ENCODE measurements around the gene ANKLE1.

Gene ANKLE1, protein sequence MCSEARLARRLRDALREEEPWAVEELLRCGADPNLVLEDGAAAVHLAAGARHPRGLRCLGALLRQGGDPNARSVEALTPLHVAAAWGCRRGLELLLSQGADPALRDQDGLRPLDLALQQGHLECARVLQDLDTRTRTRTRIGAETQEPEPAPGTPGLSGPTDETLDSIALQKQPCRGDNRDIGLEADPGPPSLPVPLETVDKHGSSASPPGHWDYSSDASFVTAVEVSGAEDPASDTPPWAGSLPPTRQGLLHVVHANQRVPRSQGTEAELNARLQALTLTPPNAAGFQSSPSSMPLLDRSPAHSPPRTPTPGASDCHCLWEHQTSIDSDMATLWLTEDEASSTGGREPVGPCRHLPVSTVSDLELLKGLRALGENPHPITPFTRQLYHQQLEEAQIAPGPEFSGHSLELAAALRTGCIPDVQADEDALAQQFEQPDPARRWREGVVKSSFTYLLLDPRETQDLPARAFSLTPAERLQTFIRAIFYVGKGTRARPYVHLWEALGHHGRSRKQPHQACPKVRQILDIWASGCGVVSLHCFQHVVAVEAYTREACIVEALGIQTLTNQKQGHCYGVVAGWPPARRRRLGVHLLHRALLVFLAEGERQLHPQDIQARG
- total RNA-seq: 0.16 to 2.5 (median 0.80) reads per million in 18 experiments

DNA sequence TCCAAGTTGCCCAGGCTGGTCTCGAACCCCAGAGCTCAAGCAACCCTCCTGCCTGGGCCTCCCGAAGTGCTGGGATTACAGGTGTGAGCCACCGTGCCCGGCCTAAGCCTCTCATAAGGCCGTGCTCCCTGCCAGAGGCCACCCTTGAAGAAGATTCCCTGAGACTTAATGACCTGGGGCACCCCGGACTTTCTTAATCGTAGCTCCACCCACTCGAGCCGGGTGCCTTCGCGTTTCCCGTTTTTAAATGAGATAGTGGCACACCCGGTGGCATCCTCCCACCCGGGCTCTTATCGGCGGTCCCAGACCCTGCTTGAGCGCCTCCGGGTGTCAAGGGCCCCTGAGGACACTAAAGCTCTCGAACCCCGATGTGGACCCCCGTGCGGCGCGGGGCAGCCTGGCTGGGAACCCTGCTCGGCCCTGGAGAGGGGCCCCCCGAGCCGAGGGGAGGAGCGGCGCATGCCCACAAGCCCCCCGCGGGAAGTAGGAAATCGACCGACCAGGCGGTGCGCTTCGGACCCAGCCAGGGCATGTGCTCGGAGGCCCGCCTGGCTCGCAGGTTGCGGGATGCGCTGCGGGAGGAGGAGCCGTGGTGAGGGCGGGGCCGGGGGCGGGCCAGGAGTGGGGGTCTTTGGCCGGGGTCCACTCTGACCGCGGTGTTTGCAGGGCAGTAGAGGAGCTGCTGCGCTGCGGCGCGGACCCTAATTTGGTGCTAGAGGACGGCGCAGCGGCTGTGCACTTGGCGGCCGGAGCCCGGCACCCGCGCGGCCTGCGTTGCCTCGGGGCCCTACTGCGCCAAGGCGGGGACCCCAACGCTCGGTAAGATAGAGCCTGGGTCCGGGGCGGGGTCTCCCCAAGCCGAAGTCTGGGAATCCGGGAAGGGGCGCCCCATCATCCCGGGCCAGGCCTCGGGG, at the start of gene ANKLE1:
TSS of gene ANKLE1 (plus strand) at position 511 of the 914 bp plus-strand sequence. CDS start at position 531, 20 bp downstream.
- peak; percentile 70 to 80 for DNase-seq

DNA sequence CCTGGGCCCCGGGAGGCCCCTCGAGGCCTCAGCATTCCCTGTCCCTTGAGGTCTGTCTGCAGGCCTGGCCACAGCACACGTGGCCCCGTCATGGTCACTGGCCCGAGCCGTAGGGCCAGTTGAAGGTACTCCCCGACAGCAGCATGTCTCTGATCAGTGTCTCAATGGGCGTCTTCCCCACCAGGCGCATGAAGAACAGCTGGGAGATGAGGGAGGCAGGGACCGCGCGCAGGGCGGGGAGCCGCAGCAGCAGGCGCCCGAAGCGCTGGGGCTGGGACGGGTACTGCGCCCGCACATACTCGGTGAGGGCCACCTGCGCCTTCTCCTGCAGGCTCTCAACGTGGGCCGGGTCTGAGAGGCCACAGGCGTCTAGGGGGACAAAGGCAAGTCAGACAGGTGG, 49.4 kb upstream of the ANKLE1 start:
- no peak for DNase-seq

DNA sequence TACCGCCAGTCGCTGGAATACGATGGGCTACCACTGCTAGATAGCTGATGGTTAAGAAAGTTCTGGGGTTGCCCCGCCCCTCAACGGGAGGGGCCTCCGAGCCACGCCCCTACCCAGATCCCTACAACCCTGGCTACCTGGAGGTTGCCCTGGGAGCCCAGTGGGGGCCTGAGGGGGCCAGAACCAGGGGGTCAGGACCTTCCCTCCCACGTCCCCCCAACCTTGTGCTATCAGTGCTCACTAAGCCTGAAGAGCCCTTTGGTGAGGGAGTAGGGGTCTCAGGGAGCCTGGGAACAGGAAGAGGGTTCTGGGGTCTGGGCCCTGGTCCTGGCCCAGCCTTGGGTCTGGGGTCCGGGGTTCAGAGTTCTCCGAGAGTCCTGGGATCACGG, 46.8 kb upstream of the ANKLE1 start:
- DNase-seq: peak in 1 of 2 donors; percentile 29

DNA sequence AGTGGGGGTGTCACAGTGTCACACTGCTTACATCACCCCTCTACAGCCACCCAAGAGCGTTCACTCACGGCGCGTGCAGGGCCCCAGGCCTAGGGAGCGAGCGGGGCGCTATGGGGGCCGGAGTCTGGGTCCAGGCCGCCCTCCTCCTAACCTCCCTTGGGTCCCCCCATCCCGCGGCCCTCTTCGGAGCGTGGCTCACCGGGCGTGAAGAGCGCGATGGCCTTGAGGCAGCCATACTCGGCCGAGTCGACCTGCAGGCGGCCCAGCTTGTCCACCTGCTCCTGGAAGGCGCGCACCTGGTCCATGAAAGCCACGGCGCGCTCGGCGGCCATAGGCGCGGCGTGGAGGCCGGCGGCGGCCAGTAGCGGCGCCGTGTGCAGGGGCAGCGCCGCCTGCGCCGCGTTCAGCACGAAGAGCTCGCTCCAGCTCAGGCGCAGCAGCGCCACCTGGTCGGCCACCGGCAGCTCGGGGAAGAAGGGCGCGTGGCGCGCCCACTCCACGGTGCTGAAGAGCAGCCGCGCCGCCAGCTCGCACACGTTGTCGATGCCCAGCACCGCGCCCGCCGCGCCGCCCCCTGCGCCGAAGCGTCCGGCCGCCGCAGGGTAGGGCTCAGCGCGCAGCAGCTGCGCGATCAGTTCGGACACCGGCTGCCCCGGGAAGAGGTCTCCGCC, 46.3 kb upstream of the ANKLE1 start:
- peak; percentile 46 to 72 for DNase-seq

DNA sequence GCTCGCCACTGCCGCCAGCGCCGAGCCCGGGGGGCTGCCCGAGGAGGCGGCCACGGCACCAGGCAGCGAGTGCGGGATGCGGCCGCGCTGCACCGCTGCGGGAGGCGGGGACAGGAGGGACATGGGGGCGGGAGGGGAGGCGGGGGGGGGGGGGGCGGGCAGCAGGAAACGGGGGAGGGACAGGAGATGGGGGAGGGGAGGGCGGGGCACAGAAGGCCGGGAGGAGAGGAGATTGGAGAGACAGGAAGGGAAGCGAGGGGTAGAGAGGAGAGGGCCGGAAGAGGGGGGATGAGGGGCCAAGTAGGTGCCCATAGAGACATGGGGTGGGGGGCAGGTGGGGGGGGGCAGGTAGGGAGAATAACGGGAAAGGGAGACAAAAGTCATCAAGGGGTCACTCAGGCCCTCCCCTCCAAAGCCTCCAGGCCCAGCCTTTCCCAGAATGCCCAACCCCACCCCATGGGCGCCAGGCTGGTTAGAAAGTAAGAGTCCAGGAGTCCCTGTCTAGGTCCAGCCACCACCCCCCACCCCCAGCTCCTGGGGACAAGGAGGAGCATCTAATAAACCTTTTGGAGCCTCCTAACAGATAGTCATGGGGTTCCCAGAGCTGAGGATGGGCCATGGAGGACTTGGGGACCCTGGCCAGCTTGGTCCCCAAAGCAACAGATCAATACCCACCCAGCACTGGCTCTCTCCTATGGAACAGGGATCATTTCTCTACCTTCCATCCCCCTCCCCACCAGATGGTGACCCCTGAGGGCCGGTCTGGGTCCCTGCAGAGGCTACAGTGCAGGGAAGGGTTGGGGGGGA, 45.5 kb upstream of the ANKLE1 start:
- DNase-seq: no peak

DNA sequence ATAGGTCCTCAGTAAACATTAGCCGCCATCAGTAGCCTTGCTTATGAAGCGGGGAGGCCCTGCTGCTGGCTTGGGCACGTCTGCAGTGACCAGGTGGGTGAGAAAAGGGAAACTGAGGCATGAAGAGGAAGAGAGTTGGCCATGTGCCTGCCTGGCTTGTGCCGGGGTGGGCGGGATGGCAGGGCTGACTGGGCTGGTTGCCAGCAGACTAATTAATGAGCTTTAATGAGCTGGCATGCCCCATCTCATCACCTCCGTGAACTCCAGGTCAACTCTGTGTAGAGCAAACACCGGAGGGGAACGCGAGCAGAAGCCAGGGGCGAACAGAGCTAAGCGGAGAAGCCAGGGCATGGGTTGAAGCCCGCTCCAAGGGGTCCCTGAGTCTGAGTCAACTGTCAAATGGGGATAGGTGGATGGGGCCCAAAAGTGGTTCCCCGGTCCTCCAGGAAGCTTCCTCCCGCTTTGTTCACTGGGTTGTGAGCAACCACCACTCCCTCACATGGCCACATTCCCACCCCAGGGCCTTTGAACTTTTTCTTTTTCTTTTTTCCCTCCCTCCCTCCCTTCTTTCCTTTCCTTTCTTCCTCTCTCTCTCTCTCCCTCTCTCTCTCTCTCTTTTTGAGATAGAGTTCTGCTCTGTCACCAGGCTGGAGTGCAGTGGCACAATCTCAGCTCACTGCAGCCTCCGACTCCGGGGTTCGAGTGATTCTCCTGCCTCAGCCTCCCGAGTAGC, 44.7 kb upstream of the ANKLE1 start:
- no peak for DNase-seq

DNA sequence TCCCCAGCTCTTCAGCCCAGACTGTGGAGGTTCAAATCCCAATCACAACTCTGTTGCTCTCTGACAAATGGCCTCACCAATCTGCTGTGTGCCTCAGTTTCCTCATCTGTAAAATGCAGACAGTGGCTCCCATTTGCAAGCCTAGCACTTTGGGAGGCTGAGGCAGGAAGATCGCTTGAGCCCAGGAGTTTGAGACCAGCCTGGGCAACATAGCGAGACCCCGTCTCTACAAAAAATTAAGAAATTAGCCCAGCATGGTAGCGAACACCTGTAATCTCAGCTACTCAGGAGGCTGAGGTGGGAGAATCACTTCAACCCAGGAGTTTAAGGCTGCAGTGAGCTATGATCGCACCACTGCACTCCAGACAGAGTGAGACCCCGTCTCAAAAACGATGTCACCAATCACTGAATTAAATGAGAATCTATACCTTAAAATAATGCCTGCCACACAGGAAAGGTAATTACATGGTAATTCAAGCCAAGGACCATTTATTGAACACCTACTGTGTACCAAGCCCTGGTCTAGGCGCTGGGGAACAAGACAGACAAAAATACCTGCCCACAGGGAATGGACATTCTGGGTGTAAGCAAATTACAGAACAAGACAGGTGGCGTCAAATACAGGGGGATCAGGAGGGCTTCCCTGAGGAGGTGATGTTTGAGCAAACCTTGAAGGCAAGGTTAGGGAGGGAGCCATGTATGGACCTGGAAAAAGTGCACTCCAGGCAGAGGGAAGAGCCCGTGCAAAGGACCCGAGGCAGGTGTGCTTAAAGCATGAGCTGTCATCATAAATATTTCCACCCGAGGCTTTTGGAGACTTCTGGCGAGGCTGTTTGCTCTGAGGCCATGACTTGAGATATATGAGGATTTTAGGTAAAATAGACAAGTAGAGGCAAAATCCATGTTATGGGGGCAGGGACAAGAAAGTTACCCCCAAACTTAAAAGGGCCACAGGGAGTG, 43.7 kb upstream of the ANKLE1 start:
- DNase-seq: no peak

DNA sequence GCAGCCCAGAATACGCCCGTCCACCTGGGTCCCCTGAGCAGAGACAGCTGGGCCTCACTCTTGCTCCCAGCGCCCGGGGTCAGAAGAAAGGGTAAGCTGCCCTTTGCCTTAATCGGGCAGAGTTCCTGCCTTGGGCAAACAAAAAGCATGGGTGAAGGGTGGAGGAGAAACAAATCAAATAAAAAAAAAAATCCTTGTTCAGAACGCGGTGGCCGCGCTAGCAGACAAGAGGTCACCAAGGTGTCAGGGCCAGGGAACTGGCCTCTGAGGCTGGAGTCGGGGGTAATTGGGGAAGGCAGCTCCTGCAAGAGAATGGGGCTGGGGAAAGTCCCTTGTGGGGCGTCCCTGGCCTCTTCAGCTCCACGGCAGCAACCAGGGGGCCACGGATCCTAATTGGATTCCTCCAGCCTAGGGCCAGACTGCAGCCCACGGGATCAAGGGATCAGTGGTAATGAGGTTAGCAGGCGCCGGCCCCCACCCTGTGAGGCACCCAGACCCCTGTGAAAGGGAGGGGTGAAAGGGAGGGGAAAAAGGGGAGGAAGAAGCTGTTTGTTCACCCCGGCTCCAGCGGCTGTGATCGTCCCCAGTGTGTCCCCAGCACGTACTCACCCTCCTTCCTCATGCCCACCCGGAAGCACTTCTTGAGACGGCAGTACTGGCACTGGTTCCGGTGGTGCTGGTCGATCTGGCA, 41.5 kb upstream of the ANKLE1 start:
- DNase-seq: no peak

DNA sequence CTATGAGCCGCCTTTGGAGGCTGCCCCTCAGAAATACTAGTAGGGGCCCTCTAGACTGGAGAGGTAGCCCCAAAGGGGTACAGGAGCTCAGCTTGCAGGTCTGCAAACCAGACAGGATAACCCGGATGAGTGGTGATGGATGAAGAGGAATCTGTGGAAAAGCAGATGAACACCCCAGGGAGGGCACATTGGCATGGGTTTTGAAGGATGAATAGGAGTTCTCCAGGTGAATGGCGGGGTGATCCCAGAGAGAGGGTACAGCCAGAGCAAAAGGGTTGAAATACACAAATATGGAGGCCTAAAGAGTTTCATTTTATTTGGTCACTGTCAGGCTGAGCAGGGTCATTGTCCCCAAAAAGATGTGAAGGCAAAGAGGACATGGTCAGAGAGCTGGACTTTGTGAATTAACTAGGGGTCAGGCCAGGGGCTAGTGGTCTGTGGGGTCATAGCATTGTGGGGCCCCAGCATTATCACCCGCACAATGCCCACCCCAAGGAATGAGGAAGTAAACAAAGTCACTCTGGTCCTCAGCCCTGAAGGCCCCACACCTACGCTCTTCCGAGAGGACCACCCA, 40.8 kb upstream of the ANKLE1 start:
- no peak for DNase-seq

DNA sequence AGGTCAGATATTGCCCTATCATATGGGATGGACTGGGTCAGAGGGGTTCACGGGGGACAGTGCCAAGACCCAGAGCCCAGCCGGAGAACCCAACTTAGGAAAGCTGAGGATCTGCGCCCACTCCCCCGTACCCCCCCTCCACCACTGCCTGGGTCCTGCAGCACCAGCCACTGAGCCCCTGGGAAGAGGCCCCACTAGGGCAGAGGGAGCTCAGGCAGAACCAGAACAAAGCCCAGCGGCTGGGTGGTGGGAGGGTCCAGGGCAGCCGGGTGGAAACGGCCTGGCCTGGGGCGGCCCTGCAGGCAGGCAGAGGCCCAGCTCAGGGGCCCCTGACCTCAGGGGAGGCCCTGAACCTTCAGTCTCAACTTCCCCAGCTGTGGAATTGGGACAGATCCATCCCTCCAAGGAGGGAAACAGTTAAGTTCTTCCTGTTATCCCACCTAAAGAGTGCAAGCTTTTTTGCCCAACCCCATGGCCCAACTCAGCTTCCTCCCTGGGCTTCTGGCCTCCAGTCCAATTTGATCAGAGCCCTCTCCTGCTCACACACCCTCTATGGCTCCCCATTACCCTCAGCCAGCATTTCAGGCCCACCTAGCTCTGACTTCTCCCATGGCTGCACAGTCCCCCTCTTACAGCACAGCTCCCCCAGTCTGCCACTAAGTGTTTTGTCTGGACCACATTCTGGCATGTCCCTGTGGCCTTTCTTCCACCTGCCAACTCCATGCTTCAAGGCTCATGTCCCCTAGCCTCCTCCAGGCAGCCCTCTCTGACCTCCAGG, 39.1 kb upstream of the ANKLE1 start:
- no peak for DNase-seq

DNA sequence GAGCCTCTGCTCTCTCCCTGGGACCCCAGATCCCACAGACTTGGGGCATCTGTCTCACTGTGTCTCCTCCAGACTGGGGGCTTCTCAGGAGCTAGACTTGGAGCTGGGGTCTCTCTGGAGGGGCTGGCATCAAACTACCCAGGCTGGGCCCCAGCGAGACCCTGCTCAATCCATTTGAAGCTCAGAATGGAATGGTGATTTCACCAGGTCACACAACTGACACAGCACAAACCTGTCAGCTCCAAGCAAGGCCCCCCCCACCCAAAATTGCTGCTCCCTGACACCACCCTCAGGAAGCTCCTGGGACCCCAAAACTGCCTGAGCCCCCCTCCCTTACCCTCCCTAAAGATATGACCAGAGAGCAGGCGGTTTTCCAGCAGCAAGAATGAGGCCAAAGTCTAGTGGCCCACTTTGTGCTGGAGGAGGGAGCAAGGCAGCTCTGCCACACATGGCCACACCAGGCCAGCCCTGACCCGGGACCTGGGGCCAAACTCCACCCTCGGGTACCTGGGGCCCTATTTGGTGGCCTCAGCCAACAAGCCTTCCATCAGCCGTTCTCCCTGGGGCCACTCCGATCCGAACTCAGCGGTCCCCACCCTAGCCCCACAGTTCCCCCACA, 38.4 kb upstream of the ANKLE1 start:
- DNase-seq: no peak

DNA sequence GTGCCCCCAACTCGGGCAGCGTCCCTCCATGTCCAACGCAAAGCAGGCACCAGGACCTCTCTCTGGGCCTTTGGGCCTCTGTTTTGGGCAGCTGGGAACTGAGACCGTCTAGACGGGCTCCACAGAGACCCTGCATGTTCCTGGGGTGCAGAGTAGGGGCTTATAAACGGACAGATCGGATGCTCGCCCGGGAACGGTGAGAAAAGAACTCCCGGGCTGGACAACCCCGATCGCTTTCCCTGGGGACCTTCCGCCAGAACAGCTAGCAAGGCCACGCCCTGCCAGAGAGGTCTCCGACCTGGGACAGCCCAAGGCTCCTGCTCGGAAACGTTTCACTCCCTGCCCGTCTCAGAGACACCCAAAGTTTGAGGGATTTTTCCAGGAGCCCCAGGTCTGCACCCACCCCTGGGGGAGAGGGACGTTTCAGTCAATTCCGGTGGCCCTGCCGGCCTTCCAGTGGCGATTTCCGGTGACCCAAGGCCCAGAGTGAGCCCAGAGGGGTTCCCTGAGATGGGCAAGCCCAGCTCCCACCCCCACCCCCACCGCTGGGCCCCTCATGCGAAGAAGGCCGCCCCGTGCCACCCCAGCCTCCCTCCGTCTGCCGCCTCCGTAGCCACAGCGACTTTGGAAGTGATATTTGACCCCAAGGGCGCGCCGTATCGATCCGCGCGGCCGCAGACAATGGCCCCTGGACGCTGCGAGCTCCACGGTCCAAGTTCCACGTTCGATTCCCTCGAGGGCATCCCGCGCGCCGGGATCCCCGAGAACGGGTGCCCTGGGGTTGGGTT, 37.7 kb upstream of the ANKLE1 start:
- no peak for DNase-seq

DNA sequence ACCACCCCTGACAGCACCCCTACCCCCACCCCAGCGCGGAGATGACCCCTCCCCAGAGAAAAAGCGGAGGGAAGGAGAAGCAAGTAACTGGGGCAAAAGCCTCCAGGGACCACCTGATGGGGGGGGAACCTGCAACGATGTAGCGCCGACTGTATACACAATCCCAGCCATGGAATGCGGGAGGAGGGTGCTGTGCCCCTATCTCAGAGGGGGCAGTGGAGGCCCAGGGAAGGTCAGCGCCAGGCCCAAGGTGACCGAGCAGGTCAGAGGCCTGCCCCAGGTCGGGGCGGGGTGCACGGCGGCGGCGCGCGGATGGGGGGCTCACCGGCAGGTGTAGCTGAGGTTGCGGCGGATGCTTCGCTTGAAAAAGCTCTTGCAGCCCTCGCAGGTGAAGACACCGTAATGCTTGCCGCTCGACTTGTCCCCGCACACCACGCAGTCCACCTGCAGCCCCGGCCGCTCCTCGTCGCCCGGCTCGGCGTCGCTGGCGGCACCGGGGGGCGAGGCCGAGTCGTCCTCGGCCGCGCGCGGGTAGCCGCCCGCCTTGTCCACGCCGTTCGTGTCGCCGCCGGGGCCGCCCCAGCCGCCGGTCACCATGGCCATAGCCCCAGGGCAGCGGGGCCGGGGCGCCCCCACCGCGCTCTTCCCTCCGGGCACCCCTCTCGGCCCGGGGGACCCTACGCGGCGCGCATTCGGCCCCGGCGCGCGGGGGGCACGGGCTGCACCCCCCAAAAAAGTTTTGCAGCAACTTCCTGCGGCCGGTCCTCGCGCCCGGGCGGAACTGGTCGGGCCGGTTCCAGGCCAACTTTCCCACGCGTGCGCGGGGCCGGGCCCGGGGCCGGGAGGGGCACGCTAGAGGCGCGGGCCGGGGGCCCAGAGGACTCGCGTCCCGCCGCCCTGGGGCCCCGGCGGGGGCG, 36.8 kb upstream of the ANKLE1 start:
- peak; percentile 16 to 31 for DNase-seq

DNA sequence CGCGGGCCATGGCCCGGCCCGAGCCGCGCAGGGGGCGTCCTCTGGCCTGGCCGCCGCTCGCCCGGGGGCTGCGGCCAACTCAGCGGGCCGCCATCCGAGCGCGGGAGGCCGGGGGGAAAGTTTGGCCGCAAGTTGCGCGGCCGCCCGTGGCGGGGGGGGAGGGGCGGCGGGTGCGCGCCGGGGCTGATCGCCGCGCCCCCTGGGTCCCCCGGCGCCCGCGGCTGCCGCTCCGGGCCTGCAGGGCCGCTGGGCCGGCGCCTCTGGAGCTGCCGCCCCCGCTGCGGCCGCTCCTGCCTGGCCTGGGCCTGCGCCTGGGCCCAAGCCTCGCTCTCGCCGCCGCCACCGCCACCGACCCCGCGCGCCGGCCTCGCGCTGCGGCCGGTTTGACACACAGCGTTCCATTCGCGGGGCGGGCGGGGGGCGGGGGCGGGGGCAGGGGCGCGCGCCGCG, 36.1 kb upstream of the ANKLE1 start, which contains the start of gene NR2F6:
TSS of gene NR2F6 (minus strand) at position 385 of the 450 bp plus-strand sequence. CDS start 699 bp downstream, outside the sequence.
- no peak for DNase-seq

Measured in inflammatory macrophage (primary cell).